Activated CD8-positive, alpha-beta T cell treated with anti-CD3 and anti-CD28 coated beads for 36 hours (primary cell): ENCODE results near the gene JAML. TPM values are rescaled to one million over a fixed set of nuclear protein-coding genes. Genes with fewer than 3 reads are reported as not detected.

ENCODE experiments used
- ATAC-seq: fragments of 200-7000 bp; cut with Tn5 transposase; one replicate; pipeline ENCODE4 v1.10.0; 2021; ENCODE audit warnings: mild to moderate bottlenecking, moderate library complexity
- CTCF ChIA-PET: fragments of 350-600 bp; sonication (Branson Sonifier 250); formaldehyde crosslinking; loops from one replicate; lab custom pipeline; 2021; ENCODE audit warnings: antibody characterized with exemption; lab: Charles Lee
- POLR2A ChIA-PET: fragments of 350-600 bp; sonication (Branson Sonifier 250); formaldehyde crosslinking; loops from one replicate; lab custom pipeline; 2021; ENCODE audit warnings: antibody characterized with exemption; lab: Charles Lee
- DNase-seq: peaks from one replicate; pipeline ENCODE4 v3.0.0-alpha.2; 2020
- H3K27ac Mint-ChIP-seq: one replicate; pipeline ENCODE4 v1.8.0; 2021; ENCODE audit warnings: mild to moderate bottlenecking, mixed read lengths
- H3K27me3 Mint-ChIP-seq: one replicate; pipeline ENCODE4 v1.8.0; 2021; ENCODE audit warnings: mixed read lengths
- H3K36me3 Mint-ChIP-seq: one replicate; pipeline ENCODE4 v1.8.0; 2021; ENCODE audit warnings: low read depth, mixed read lengths
- H3K4me1 Mint-ChIP-seq: one replicate; pipeline ENCODE4 v1.8.0; 2021; ENCODE audit warnings: low read depth, mixed read lengths
- H3K4me3 Mint-ChIP-seq: one replicate; pipeline ENCODE4 v1.8.0; 2021; ENCODE audit warnings: mild to moderate bottlenecking, moderate library complexity, mixed read lengths
- H3K9me3 Mint-ChIP-seq: one replicate; pipeline ENCODE4 v1.8.0; 2021; ENCODE audit warnings: mixed read lengths
- intact Hi-C: fragments of 100-400 bp; cut with micrococcal nuclease; formaldehyde crosslinking; loops from one replicate; pipeline ENCODE4 v1.10.0; 2022
- total RNA-seq, 2 experiments: library from RNA; stranded (reverse); gene quantifications; one replicate each; pipeline ENCODE4 v1.2.3, GENCODE V29; 2021
- TF ChIP-seq, protein P1 (sequence below): fragments of 200-600 bp; IDR thresholded peaks from one replicate; pipeline ENCODE4 v1.8.0; 2022; ENCODE audit warnings: antibody characterized with exemption, mild to moderate bottlenecking

JAML gene
- total RNA-seq, 2 experiments from 2014 or later, result 236 to 251 TPM

DNA sequence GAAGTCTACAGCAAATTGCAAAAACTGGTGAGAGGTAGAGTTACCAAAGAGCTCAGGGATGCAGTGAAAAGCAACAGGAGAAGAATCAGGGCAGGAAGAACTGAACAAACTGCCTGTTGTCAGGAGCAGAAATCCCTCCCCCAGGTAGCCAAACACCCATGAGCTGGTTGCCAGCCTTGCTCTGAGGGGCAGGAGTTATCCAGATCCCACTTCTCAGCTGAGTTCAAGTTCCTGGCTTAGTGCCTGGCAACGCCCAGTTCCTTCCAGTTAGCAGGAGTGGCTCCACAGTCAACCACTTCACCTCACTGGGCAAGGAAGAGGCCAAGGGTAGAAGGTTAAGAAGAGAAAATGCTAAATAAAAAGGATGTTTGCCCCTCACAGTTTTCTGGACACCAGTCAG is 41.1 kb upstream of the JAML start:
- intact Hi-C loops, result no loop called here
- H3K27me3 Mint-ChIP-seq, result no peaks in the 10 kb centered on the region
- TF ChIP-seq, protein P1, sequence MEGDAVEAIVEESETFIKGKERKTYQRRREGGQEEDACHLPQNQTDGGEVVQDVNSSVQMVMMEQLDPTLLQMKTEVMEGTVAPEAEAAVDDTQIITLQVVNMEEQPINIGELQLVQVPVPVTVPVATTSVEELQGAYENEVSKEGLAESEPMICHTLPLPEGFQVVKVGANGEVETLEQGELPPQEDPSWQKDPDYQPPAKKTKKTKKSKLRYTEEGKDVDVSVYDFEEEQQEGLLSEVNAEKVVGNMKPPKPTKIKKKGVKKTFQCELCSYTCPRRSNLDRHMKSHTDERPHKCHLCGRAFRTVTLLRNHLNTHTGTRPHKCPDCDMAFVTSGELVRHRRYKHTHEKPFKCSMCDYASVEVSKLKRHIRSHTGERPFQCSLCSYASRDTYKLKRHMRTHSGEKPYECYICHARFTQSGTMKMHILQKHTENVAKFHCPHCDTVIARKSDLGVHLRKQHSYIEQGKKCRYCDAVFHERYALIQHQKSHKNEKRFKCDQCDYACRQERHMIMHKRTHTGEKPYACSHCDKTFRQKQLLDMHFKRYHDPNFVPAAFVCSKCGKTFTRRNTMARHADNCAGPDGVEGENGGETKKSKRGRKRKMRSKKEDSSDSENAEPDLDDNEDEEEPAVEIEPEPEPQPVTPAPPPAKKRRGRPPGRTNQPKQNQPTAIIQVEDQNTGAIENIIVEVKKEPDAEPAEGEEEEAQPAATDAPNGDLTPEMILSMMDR, result no peak
- ChIA-PET POLR2A (interaction anchor here (1.1 to 2.5 kb wide), 3 partner anchors 11 to 64 kb away, joined by 3 to 9 read pairs (median 3); partner anchors contain the start of gene MPZL3), CTCF (interaction anchor here (0.9 to 8.6 kb wide), 7 partner anchors 15 to 94 kb away, joined by 3 to 86 read pairs (median 3); partner anchors contain the start of gene CD3E)
- H3K4me3 Mint-ChIP-seq, result no peak overlapping the region
- H3K36me3 Mint-ChIP-seq, result peaks cover 22% of the 10 kb centered on the region
- no peak overlapping the region for H3K27ac Mint-ChIP-seq
- peaks cover 38% of the 10 kb centered on the region for H3K4me1 Mint-ChIP-seq
- no peaks in the 10 kb centered on the region for H3K9me3 Mint-ChIP-seq
- DNase-seq (no peak), ATAC-seq (no peak)

DNA sequence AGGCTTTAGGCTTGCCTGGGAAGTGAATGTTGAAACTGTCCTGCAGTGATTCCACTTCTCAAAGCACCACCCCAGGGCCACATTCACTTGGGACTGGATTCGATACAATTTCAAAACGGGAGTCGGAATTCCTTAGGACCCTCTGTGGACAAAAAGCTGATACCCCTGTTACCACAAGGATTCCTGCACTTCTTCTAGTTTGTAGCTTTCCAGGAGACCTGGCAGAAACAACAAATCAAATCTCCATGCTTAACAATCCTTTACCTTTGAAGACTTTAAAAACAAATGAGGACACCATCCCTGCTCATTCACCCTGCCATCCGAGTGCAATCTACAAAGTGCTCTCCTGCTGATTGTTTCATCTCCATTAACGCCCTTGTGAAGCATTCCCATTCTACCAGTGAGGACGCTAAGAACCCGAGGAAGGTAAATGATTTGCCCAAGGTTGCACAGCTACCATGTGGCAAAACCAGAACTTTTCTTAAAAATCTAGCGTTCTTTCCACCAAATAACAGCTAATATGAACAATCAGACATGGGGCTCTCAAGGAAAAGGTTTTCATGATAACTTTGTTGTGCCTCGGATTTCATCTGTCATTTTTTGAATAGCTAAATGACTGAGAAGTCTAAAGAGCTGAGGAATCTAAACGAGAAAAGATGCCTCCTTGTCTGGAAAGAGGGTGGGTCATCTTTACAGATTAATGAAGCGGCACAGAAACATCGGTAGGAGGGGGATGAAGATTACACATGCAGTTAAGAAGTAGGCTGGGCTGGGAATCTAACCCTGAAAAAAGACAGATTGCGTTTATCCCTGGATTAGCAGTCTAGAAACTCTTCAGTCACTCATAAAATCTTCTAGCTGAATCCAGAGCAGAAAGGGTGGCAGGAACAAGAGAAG is 40.0 kb upstream of the JAML start:
- H3K4me1 Mint-ChIP-seq, result peaks cover 49% of the 10 kb centered on the region
- DNase-seq, result no peak
- ATAC-seq, result no peak
- ChIA-PET POLR2A (interaction anchor here (0.6 to 2.5 kb wide), 10 partner anchors 9 to 63 kb away, joined by 3 to 9 read pairs (median 4); partner anchors contain the start of genes JAML and MPZL3), CTCF (interaction anchor here (0.7 to 8.6 kb wide), 15 partner anchors 8 to 93 kb away, joined by 3 to 86 read pairs (median 5); partner anchors contain the start of genes CD3E and JAML)
- no peaks in the 10 kb centered on the region for H3K9me3 Mint-ChIP-seq
- peak overlapping the region; percentile 77 for H3K27ac Mint-ChIP-seq
- no peaks in the 10 kb centered on the region for H3K27me3 Mint-ChIP-seq
- peak overlapping the region; percentile 81 for H3K4me3 Mint-ChIP-seq
- intact Hi-C loops, result no loop called here
- TF ChIP-seq, protein P1, result no peak
- peaks cover 33% of the 10 kb centered on the region for H3K36me3 Mint-ChIP-seq

DNA sequence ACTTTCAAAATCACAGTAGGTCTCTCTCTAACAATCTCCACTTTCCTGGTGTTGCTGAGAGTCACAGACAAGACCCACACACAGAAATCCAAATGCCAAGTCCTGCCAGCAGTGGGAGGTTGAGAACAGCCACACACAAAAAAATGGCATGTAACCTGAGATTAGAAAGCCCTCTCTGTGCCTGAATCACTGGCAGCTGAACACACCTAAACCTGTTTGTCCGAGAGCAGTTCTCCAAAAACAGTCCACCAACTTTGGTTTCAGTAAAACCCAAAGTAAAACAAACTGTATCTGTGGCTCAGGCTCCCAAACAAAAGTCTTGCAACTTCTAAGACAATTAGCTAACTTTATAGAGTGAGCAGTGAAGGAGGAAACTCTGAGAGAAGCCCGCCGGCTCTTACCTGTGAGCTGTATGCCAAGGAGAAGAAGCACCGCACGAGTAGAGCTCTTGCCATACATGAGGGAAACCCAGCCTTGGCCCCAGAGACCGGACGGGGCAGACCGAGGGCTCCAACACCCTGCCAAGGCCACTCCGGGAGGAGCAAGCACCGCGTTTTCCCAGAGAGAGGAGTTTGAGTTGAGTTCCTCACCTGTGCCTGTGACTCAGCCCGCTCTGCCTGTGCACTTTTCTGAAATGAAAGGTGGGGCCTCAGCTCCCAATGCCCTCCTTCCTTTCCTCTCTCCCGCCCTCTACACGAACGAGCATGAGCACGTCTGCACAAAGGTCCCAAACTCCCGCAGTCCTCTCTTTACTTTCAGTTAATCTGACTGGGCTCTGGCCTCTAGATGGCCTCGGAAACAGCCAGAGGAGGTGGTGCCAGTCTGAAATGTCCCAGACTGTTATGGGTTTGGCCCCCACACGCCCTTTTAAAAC is 39.1 kb upstream of the JAML start, which contains the start of gene MPZL2:
Gene MPZL2, minus strand, starts transcription at position 603 of the 874 bp plus-strand sequence. Its CDS starts 144 bp downstream, at position 459.
- DNase-seq, result peak; percentile 57
- Mint-ChIP-seq H3K9me3 (peaks cover 5% of the 10 kb centered on the region), H3K27me3 (no peaks in the 10 kb centered on the region), H3K4me3 (peak within 1 kb of the TSS; percentile 81), H3K36me3 (peaks cover 42% of the 10 kb centered on the region), H3K4me1 (peaks cover 56% of the 10 kb centered on the region), H3K27ac (peak within 1 kb of the TSS; percentile 77)
- ChIA-PET POLR2A (interaction anchor here (0.7 to 2.5 kb wide), 10 partner anchors 11 to 79 kb away, joined by 3 to 9 read pairs (median 4); partner anchors contain the start of genes CD3D, JAML and MPZL3), CTCF (interaction anchor here (0.7 to 8.6 kb wide), 20 partner anchors 9 to 113 kb away, joined by 3 to 86 read pairs (median 4); partner anchors contain the start of genes CD3E, JAML and MPZL3)
- intact Hi-C loops, result no loop called here
- TF ChIP-seq, protein P1, result no peak
- peak; percentile 79 for ATAC-seq

DNA sequence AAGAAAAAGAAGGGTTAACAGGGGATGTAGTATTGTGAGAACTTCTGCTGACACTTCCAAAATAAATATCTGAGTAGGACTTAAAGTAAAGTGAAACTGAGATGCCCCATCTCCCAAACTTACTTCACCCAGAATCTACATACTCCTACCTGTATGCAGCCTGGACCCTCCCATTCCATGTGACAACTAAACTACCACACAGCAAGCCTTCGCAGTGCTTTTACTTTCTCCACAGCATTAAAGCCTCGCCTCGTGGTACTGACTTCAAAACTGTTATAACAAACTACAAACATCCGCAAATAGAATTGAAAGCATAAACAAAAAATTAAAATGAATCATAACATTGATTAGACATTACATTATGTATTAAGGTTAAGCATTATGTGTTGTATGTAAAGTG is 38.3 kb upstream of the JAML start:
- H3K27me3 Mint-ChIP-seq, result no peaks in the 10 kb centered on the region
- H3K36me3 Mint-ChIP-seq, result peaks cover 50% of the 10 kb centered on the region
- H3K9me3 Mint-ChIP-seq, result peaks cover 10% of the 10 kb centered on the region
- TF ChIP-seq, protein P1, result no peak
- H3K4me1 Mint-ChIP-seq, result peaks cover 64% of the 10 kb centered on the region
- intact Hi-C loops, result no loop called here
- H3K4me3 Mint-ChIP-seq, result peak overlapping the region; percentile 81
- CTCF ChIA-PET, result interaction anchor here (1.3 to 8.6 kb wide), 9 partner anchors 8 to 110 kb away, joined by 3 to 86 read pairs (median 4); partner anchors contain the start of gene CD3E
- DNase-seq, result no peak
- H3K27ac Mint-ChIP-seq, result peak overlapping the region; percentile 77
- no peak for ATAC-seq
- POLR2A ChIA-PET, result interaction anchor here (1.0 to 1.4 kb wide), 3 partner anchors 24 to 37 kb away, joined by 3 to 5 read pairs (median 3); no protein-coding TSS in a partner anchor
